Activated T-cell treated with anti-CD3 and anti-CD28 coated beads, Interleukin-2, amount 50 U/mL, for 24 hours (primary cell): ENCODE data around the gene PACRG.

Source experiments
- DNase-seq: peaks from one replicate; pipeline ENCODE4 v3.0.0-alpha.2; 2020
- H3K27ac Mint-ChIP-seq: 2 replicates; pipeline ENCODE4 v1.8.0; 2020; ENCODE audit warnings: mild to moderate bottlenecking, mixed read lengths
- H3K27me3 Mint-ChIP-seq: 2 replicates; pipeline ENCODE4 v1.8.0; 2020; ENCODE audit warnings: mixed read lengths
- H3K36me3 Mint-ChIP-seq: 2 replicates; pipeline ENCODE4 v1.8.0; 2020; ENCODE audit warnings: low read depth, mixed read lengths
- H3K4me1 Mint-ChIP-seq: 2 replicates; pipeline ENCODE4 v1.8.0; 2020; ENCODE audit warnings: low read depth, mixed read lengths
- H3K4me3 Mint-ChIP-seq: 2 replicates; pipeline ENCODE4 v1.8.0; 2020; ENCODE audit warnings: mild to moderate bottlenecking, moderate library complexity, mixed read lengths
- H3K9me3 Mint-ChIP-seq: 2 replicates; pipeline ENCODE4 v1.8.0; 2020; ENCODE audit warnings: mixed read lengths

Gene PACRG

GRCh38 chr6:163031931-163032330 is 304.2 kb downstream of the PACRG start:
- Mint-ChIP-seq H3K4me3 (no peak overlapping the region), H3K27me3 (no peaks in the 10 kb centered on the region), H3K9me3 (peaks cover 18% of the 10 kb centered on the region), H3K27ac (no peak overlapping the region), H3K4me1 (no peaks in the 10 kb centered on the region), H3K36me3 (no peaks in the 10 kb centered on the region)
- no peak for DNase-seq

GRCh38 chr6:163036160-163036645 is 308.4 kb downstream of the PACRG start:
- no peak for DNase-seq
- Mint-ChIP-seq H3K9me3 (peaks cover 27% of the 10 kb centered on the region), H3K4me1 (no peaks in the 10 kb centered on the region), H3K4me3 (no peak overlapping the region), H3K36me3 (no peaks in the 10 kb centered on the region), H3K27ac (no peak overlapping the region), H3K27me3 (no peaks in the 10 kb centered on the region)

- Mint-ChIP-seq H3K4me3 (no peak overlapping the region), H3K27ac (no peak overlapping the region), H3K9me3 (peaks cover 23% of the 10 kb centered on the region), H3K4me1 (no peaks in the 10 kb centered on the region), H3K27me3 (no peaks in the 10 kb centered on the region), H3K36me3 (no peaks in the 10 kb centered on the region)
- no peak for DNase-seq
Measured at GRCh38 chr6:163038317-163038716, 310.5 kb downstream of the PACRG start.

- H3K9me3 Mint-ChIP-seq = peaks cover 13% of the 10 kb centered on the region
- no peak overlapping the region for H3K4me3 Mint-ChIP-seq
- no peak overlapping the region for H3K27ac Mint-ChIP-seq
- H3K36me3 Mint-ChIP-seq = no peaks in the 10 kb centered on the region
- H3K27me3 Mint-ChIP-seq = no peaks in the 10 kb centered on the region
- DNase-seq = no peak
- H3K4me1 Mint-ChIP-seq = no peaks in the 10 kb centered on the region
Measured at GRCh38 chr6:163048345-163048744, 320.6 kb downstream of the PACRG start.

- no peaks in the 10 kb centered on the region for H3K27me3 Mint-ChIP-seq
- no peak overlapping the region for H3K4me3 Mint-ChIP-seq
- no peaks in the 10 kb centered on the region for H3K4me1 Mint-ChIP-seq
- DNase-seq = no peak
- no peak overlapping the region for H3K27ac Mint-ChIP-seq
- peaks cover 18% of the 10 kb centered on the region for H3K9me3 Mint-ChIP-seq
- H3K36me3 Mint-ChIP-seq = no peaks in the 10 kb centered on the region
Measured at GRCh38 chr6:163053667-163054344, 326.0 kb downstream of the PACRG start.

- no peak overlapping the region for H3K4me3 Mint-ChIP-seq
- H3K27me3 Mint-ChIP-seq = no peaks in the 10 kb centered on the region
- H3K27ac Mint-ChIP-seq = no peak overlapping the region
- no peaks in the 10 kb centered on the region for H3K36me3 Mint-ChIP-seq
- H3K9me3 Mint-ChIP-seq = peaks cover 20% of the 10 kb centered on the region
- no peak for DNase-seq
- no peaks in the 10 kb centered on the region for H3K4me1 Mint-ChIP-seq
Measured at GRCh38 chr6:163054641-163055040, 326.9 kb downstream of the PACRG start.

GRCh38 chr6:163057260-163057659 is 329.5 kb downstream of the PACRG start:
- no peaks in the 10 kb centered on the region for H3K36me3 Mint-ChIP-seq
- no peaks in the 10 kb centered on the region for H3K4me1 Mint-ChIP-seq
- no peak for DNase-seq
- peaks cover 21% of the 10 kb centered on the region for H3K9me3 Mint-ChIP-seq
- H3K4me3 Mint-ChIP-seq = no peak overlapping the region
- H3K27me3 Mint-ChIP-seq = no peaks in the 10 kb centered on the region
- no peak overlapping the region for H3K27ac Mint-ChIP-seq

GRCh38 chr6:163062790-163063189 is 335.0 kb downstream of the PACRG start:
- DNase-seq = no peak
- peaks cover 17% of the 10 kb centered on the region for H3K9me3 Mint-ChIP-seq
- H3K4me1 Mint-ChIP-seq = no peaks in the 10 kb centered on the region
- H3K4me3 Mint-ChIP-seq = no peak overlapping the region
- H3K36me3 Mint-ChIP-seq = no peaks in the 10 kb centered on the region
- H3K27me3 Mint-ChIP-seq = no peaks in the 10 kb centered on the region
- H3K27ac Mint-ChIP-seq = no peak overlapping the region

- Mint-ChIP-seq H3K36me3 (no peaks in the 10 kb centered on the region), H3K27ac (no peak overlapping the region), H3K27me3 (no peaks in the 10 kb centered on the region), H3K4me1 (no peaks in the 10 kb centered on the region), H3K4me3 (no peak overlapping the region), H3K9me3 (peaks cover 19% of the 10 kb centered on the region)
- DNase-seq = no peak
Measured at GRCh38 chr6:163063561-163063960, 335.8 kb downstream of the PACRG start.

GRCh38 chr6:163064397-163064796 is 336.6 kb downstream of the PACRG start:
- Mint-ChIP-seq H3K4me1 (no peaks in the 10 kb centered on the region), H3K9me3 (peaks cover 19% of the 10 kb centered on the region), H3K27me3 (no peaks in the 10 kb centered on the region), H3K36me3 (no peaks in the 10 kb centered on the region), H3K27ac (no peak overlapping the region), H3K4me3 (no peak overlapping the region)
- DNase-seq = no peak

GRCh38 chr6:163066200-163066599 is 338.4 kb downstream of the PACRG start:
- no peaks in the 10 kb centered on the region for H3K36me3 Mint-ChIP-seq
- no peak for DNase-seq
- H3K27me3 Mint-ChIP-seq = no peaks in the 10 kb centered on the region
- H3K4me1 Mint-ChIP-seq = no peaks in the 10 kb centered on the region
- no peak overlapping the region for H3K4me3 Mint-ChIP-seq
- H3K9me3 Mint-ChIP-seq = peaks cover 20% of the 10 kb centered on the region
- no peak overlapping the region for H3K27ac Mint-ChIP-seq

GRCh38 chr6:163077134-163077533 is 349.4 kb downstream of the PACRG start:
- Mint-ChIP-seq H3K27ac (no peak overlapping the region), H3K9me3 (peaks cover 4% of the 10 kb centered on the region), H3K27me3 (no peaks in the 10 kb centered on the region), H3K36me3 (no peaks in the 10 kb centered on the region), H3K4me1 (no peaks in the 10 kb centered on the region), H3K4me3 (no peak overlapping the region)
- no peak for DNase-seq

GRCh38 chr6:163078712-163079111 is 350.9 kb downstream of the PACRG start:
- Mint-ChIP-seq H3K27ac (no peak overlapping the region), H3K36me3 (no peaks in the 10 kb centered on the region), H3K27me3 (no peaks in the 10 kb centered on the region), H3K4me3 (no peak overlapping the region), H3K9me3 (peaks cover 4% of the 10 kb centered on the region), H3K4me1 (no peaks in the 10 kb centered on the region)
- DNase-seq = no peak

- Mint-ChIP-seq H3K4me3 (no peak overlapping the region), H3K4me1 (no peaks in the 10 kb centered on the region), H3K27me3 (no peaks in the 10 kb centered on the region), H3K9me3 (peaks cover 4% of the 10 kb centered on the region), H3K36me3 (no peaks in the 10 kb centered on the region), H3K27ac (no peak overlapping the region)
- DNase-seq = no peak
Measured at GRCh38 chr6:163080228-163080627, 352.5 kb downstream of the PACRG start.

GRCh38 chr6:163083141-163083540 is 355.4 kb downstream of the PACRG start:
- Mint-ChIP-seq H3K9me3 (no peaks in the 10 kb centered on the region), H3K4me3 (no peak overlapping the region), H3K27ac (no peak overlapping the region), H3K27me3 (no peaks in the 10 kb centered on the region), H3K36me3 (no peaks in the 10 kb centered on the region), H3K4me1 (no peaks in the 10 kb centered on the region)
- no peak for DNase-seq

- Mint-ChIP-seq H3K27me3 (no peaks in the 10 kb centered on the region), H3K4me3 (no peak overlapping the region), H3K27ac (no peak overlapping the region)
Measured at GRCh38 chr6:163085426-163085825, 357.7 kb downstream of the PACRG start.

More at GRCh38 chr6:163085426-163085825, 357.7 kb downstream of the PACRG start:
- Mint-ChIP-seq H3K36me3 (no peaks in the 10 kb centered on the region), H3K4me1 (no peaks in the 10 kb centered on the region), H3K9me3 (no peaks in the 10 kb centered on the region)
- no peak for DNase-seq
